HEK293T (cell line): Measurements from ENCODE around the gene RPS6KA1.

Experiments
- ARNT ChIP-seq: fragments of 450-650 bp; IDR thresholded peaks from 2 replicates; pipeline ENCODE4 v1.6.1; 2017; ENCODE audit warnings: mild to moderate bottlenecking
- BHLHE40 ChIP-seq: fragments of 450-650 bp; IDR thresholded peaks from 2 replicates; pipeline ENCODE4 v1.6.1; 2016; ENCODE audit warnings: mild to moderate bottlenecking, moderate library complexity, borderline replicate concordance
- CTBP1 ChIP-seq: fragments of 450-650 bp; IDR thresholded peaks from 2 replicates; pipeline ENCODE4 v1.6.1; 2016; ENCODE audit warnings: borderline replicate concordance
- FOXM1 ChIP-seq: fragments of 450-650 bp; IDR thresholded peaks from 2 replicates; pipeline ENCODE4 v1.6.1; 2017; ENCODE audit warnings: mild to moderate bottlenecking, borderline replicate concordance
- NFRKB ChIP-seq: fragments of 450-650 bp; IDR thresholded peaks from 2 replicates; pipeline ENCODE4 v1.6.1; 2016; ENCODE audit warnings: mild to moderate bottlenecking, moderate library complexity
- PKNOX1 ChIP-seq: fragments of 450-650 bp; IDR thresholded peaks from 2 replicates; pipeline ENCODE4 v1.6.1; 2016
- SP1 ChIP-seq: fragments of 450-650 bp; IDR thresholded peaks from 2 replicates; pipeline ENCODE4 v1.6.1; 2017
- SUZ12 ChIP-seq: fragments of 450-650 bp; IDR thresholded peaks from 2 replicates; pipeline ENCODE4 v1.6.1; 2016; ENCODE audit warnings: mild to moderate bottlenecking
- TARDBP ChIP-seq: fragments of 450-650 bp; IDR thresholded peaks from 2 replicates; pipeline ENCODE4 v1.6.1; 2016

DNA sequence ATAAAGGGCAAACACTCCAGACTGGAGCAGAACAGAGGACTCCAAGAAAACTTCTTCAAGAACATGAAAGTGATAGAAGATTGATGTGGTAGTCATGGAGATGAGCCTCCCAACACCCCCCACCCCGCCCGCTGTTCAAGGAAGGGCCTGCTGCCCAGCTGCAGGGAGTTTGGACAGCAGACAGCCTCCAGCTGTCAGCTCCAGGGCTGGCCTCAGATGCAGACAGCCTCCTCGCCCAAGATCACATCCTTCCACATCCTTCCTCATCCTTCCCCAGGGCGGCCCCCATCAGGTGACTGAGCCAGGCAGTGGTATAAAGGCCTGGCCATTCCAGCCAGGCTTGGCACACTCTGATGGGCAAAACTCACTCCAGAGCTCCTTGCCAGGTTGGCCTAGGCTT lies 32.7 kb upstream of the RPS6KA1 start:
- no peak for TF ChIP-seq TARDBP
- no peak for TF ChIP-seq NFRKB
- TF ChIP-seq FOXM1: no peak
- TF ChIP-seq CTBP1: no peak
- no peak for TF ChIP-seq BHLHE40
- TF ChIP-seq SUZ12: no peak
- TF ChIP-seq PKNOX1: no peak
- TF ChIP-seq ARNT: no peak
- TF ChIP-seq SP1: no peak
